ENCODE results near the gene KDM2A.

Gene KDM2A

GRCh38 chr11:67274768-67275605, 155.9 kb downstream of the KDM2A start:
- no peak for DNase-seq

GRCh38 chr11:67275606-67276409, 156.7 kb downstream of the KDM2A start:
- no peak for DNase-seq

- no peak for DNase-seq
These were observed 157.7 kb downstream of the KDM2A start for GRCh38 chr11:67276781-67277230.

GRCh38 chr11:67277231-67277961, 158.3 kb downstream of the KDM2A start:
- no peak for DNase-seq

- no peak for DNase-seq
These were observed 159.3 kb downstream of the KDM2A start for GRCh38 chr11:67278135-67278938.

GRCh38 chr11:67278939-67279588, 160.0 kb downstream of the KDM2A start:
- DNase-seq, result no peak

GRCh38 chr11:67279589-67280340, 160.7 kb downstream of the KDM2A start:
- no peak for DNase-seq

GRCh38 chr11:67280341-67280787, 161.3 kb downstream of the KDM2A start:
- no peak for DNase-seq

GRCh38 chr11:67280788-67281551, 161.9 kb downstream of the KDM2A start:
- no peak for DNase-seq

- no peak for DNase-seq
These were observed 162.6 kb downstream of the KDM2A start for GRCh38 chr11:67281552-67282150.

- no peak for DNase-seq
These were observed 163.3 kb downstream of the KDM2A start for GRCh38 chr11:67282155-67282875.

- DNase-seq, result no peak
These were observed 163.9 kb downstream of the KDM2A start for GRCh38 chr11:67282876-67283371.

- no peak for DNase-seq
These were observed 164.5 kb downstream of the KDM2A start for GRCh38 chr11:67283481-67283963.

GRCh38 chr11:67284811-67285540, 165.9 kb downstream of the KDM2A start:
- no peak for DNase-seq

GRCh38 chr11:67285541-67286498, 166.8 kb downstream of the KDM2A start:
- DNase-seq, result no peak

GRCh38 chr11:67286621-67287333, 167.7 kb downstream of the KDM2A start:
- no peak for DNase-seq

Data from NCI-H1930 (cell line).